Colonic mucosa (tissue), 4 donors: ENCODE measurements around the gene SLC9A3. TPM values are rescaled to one million over a fixed set of nuclear protein-coding genes. Genes with fewer than 3 reads are reported as not detected.

Experiments
- DNase-seq: peaks from one replicate; pipeline ENCODE4 v3.0.0-alpha.2; 2020
- H3K27ac ChIP-seq: fragments of 200-600 bp; one replicate; pipeline ENCODE4 v1.8.0; 2021
- H3K27me3 ChIP-seq: fragments of 200-600 bp; one replicate; pipeline ENCODE4 v1.8.0; 2021
- H3K36me3 ChIP-seq: fragments of 200-600 bp; one replicate; pipeline ENCODE4 v1.8.0; 2021
- H3K4me1 ChIP-seq: fragments of 200-600 bp; one replicate; pipeline ENCODE4 v1.8.0; 2021; ENCODE audit warnings: mild to moderate bottlenecking
- H3K4me3 ChIP-seq: fragments of 200-600 bp; one replicate; pipeline ENCODE4 v1.8.0; 2021
- H3K9ac ChIP-seq, 2 donors: one replicate each; pipeline ENCODE4 v1.7.0; 2013; ENCODE audit warnings: control low read depth in 2 of 2, low read depth in 2 of 2, low read length in 2 of 2
- H3K9me3 ChIP-seq: fragments of 200-600 bp; one replicate; pipeline ENCODE4 v1.8.0; 2021
- CTCF ChIP-seq: fragments of 200-600 bp; IDR thresholded peaks from one replicate; pipeline ENCODE4 v1.8.0; 2022; ENCODE audit warnings: antibody characterized with exemption, mild to moderate bottlenecking
- intact Hi-C: fragments of 100-400 bp; cut with DNase I; formaldehyde crosslinking; loops from one replicate; pipeline ENCODE4 v1.14.1; 2022
- total RNA-seq, 2 donors: library from RNA; stranded (reverse); fragmentation: NEBNext Ultra II Directional in 1 of 2; extraction: Animal tissue kit (Norgen Biotek cat#: 25700) in 1 of 2; gene quantifications; one replicate each; pipeline ENCODE4 v1.2.1, GENCODE V29; 2021
- donor health status: healthy.
- donor health status: DM: no; HTN: no; CAD: no.
- donor health status: DM: no; HTN: no; CAD: no.

SLC9A3 gene
- total RNA-seq, 2 donors from 2014 or later = 70.0 to 78.8 TPM

GRCh38 chr5:460273-460625 lies 64.0 kb downstream of the SLC9A3 start:
- TF ChIP-seq CTCF = no peak
- intact Hi-C loops = no loop called here
- H3K9ac ChIP-seq = no peak overlapping the region
- H3K27me3 ChIP-seq = no peaks in the 10 kb centered on the region
- H3K4me3 ChIP-seq = no peak overlapping the region
- no peak overlapping the region for H3K27ac ChIP-seq
- no peaks in the 10 kb centered on the region for H3K4me1 ChIP-seq
- H3K36me3 ChIP-seq = peaks cover 19% of the 10 kb centered on the region
- H3K9me3 ChIP-seq = no peaks in the 10 kb centered on the region
- DNase-seq = no peak

- Histone ChIP-seq H3K27me3 (no peaks in the 10 kb centered on the region), H3K9me3 (no peaks in the 10 kb centered on the region), H3K4me3 (no peak overlapping the region), H3K27ac (no peak overlapping the region), H3K4me1 (no peaks in the 10 kb centered on the region), H3K9ac (no peak overlapping the region), H3K36me3 (peaks cover 19% of the 10 kb centered on the region)
- no peak for DNase-seq
- TF ChIP-seq CTCF = no peak
- intact Hi-C loops = no loop called here
Observed at GRCh38 chr5:459562-460272, 64.5 kb downstream of the SLC9A3 start.

GRCh38 chr5:458547-459353 lies 65.5 kb downstream of the SLC9A3 start:
- peaks cover 19% of the 10 kb centered on the region for H3K36me3 ChIP-seq
- no peak for TF ChIP-seq CTCF
- no peak overlapping the region for H3K27ac ChIP-seq
- H3K27me3 ChIP-seq = no peaks in the 10 kb centered on the region
- no peak overlapping the region for H3K4me3 ChIP-seq
- no peak for DNase-seq
- H3K9ac ChIP-seq = no peak overlapping the region
- intact Hi-C loops = no loop called here
- no peaks in the 10 kb centered on the region for H3K4me1 ChIP-seq
- no peaks in the 10 kb centered on the region for H3K9me3 ChIP-seq

GRCh38 chr5:457195-457961 lies 66.9 kb downstream of the SLC9A3 start:
- H3K4me3 ChIP-seq = no peak overlapping the region
- no peaks in the 10 kb centered on the region for H3K27me3 ChIP-seq
- intact Hi-C loops = no loop called here
- DNase-seq = no peak
- H3K36me3 ChIP-seq = peaks cover 18% of the 10 kb centered on the region
- H3K27ac ChIP-seq = no peak overlapping the region
- H3K4me1 ChIP-seq = no peaks in the 10 kb centered on the region
- no peak for TF ChIP-seq CTCF
- no peaks in the 10 kb centered on the region for H3K9me3 ChIP-seq
- no peak overlapping the region for H3K9ac ChIP-seq

GRCh38 chr5:456351-457194 lies 67.7 kb downstream of the SLC9A3 start:
- no peak for TF ChIP-seq CTCF
- no peaks in the 10 kb centered on the region for H3K9me3 ChIP-seq
- H3K4me1 ChIP-seq = no peaks in the 10 kb centered on the region
- no peak overlapping the region for H3K9ac ChIP-seq
- no peaks in the 10 kb centered on the region for H3K27me3 ChIP-seq
- intact Hi-C loops = no loop called here
- H3K27ac ChIP-seq = no peak overlapping the region
- H3K4me3 ChIP-seq = no peak overlapping the region
- peaks cover 12% of the 10 kb centered on the region for H3K36me3 ChIP-seq
- DNase-seq = no peak
